Transverse colon (tissue), 3 donors: ENCODE measurements around the gene DGCR2.
"Not testable (repeated sequence)": the region's sequence is repeated elsewhere in the genome, so short reads cannot be mapped to it uniquely, and the experiment has no call there.

Source experiments
- EP300 ChIP-seq: sonication (generic); formaldehyde crosslinking; IDR thresholded peaks from one replicate; pipeline ENCODE4 v1.6.1; 2017; ENCODE audit warnings: antibody characterized with exemption, low read depth
- TF ChIP-seq, protein P1 (sequence below), 5 experiments: fragments of 200-600 bp in 3 of 5; fragments of 450-650 bp in 2 of 5; sonication (generic) in 3 of 5; IDR thresholded peaks; 1 replicate in 2 of 5; 2 replicates in 3 of 5; pipeline ENCODE4 v1.5.1; 2016 to 2017; ENCODE audit warnings: antibody characterized with exemption in 5 of 5, inconsistent platforms in 3 of 5, mild to moderate bottlenecking in 2 of 5, moderate library complexity in 1 of 5

DNA sequence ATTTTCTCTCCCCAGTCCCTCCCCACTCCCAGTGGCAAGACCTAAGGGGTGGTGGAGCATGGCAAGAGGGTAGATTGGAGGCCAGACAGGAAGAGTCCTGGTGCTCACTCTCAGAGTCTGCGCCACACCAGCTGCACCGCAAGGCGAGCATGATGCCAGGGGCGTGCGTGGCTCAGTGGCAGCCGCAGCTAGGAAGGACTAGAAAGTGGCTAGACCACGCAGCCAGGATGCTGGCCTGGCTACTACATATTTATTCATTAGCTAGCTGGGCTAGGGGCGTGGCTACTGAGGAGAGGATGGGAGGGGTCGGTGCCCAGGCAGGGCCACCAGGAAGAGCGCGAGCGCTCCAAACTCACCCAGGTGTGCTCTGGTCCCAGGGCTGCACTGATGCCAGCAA lies 87.5 kb downstream of the DGCR2 start:
- TF ChIP-seq, protein P1, sequence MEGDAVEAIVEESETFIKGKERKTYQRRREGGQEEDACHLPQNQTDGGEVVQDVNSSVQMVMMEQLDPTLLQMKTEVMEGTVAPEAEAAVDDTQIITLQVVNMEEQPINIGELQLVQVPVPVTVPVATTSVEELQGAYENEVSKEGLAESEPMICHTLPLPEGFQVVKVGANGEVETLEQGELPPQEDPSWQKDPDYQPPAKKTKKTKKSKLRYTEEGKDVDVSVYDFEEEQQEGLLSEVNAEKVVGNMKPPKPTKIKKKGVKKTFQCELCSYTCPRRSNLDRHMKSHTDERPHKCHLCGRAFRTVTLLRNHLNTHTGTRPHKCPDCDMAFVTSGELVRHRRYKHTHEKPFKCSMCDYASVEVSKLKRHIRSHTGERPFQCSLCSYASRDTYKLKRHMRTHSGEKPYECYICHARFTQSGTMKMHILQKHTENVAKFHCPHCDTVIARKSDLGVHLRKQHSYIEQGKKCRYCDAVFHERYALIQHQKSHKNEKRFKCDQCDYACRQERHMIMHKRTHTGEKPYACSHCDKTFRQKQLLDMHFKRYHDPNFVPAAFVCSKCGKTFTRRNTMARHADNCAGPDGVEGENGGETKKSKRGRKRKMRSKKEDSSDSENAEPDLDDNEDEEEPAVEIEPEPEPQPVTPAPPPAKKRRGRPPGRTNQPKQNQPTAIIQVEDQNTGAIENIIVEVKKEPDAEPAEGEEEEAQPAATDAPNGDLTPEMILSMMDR (IDR thresholded peaks at IDR 0.05) = not testable (repeated sequence)
- not testable (repeated sequence) for TF ChIP-seq EP300
